Kidney epithelial cell (primary cell): Measurements from ENCODE around the gene SAMD11. TPM values are rescaled to one million over a fixed set of nuclear protein-coding genes. Genes with fewer than 3 reads are reported as not detected.
"Not testable (repeated sequence)": the region's sequence is repeated elsewhere in the genome, so short reads cannot be mapped to it uniquely, and the experiment has no call there.

ENCODE experiments used
- DNase-seq: peaks from one replicate; pipeline ENCODE4 v3.0.0-alpha.2; 2010; ENCODE audit warnings: low read depth
- H3K27me3 ChIP-seq: 2 replicates; pipeline ENCODE4 v1.6.0; 2011; ENCODE audit warnings: low read length; ENCODE audit not compliant: control insufficient read depth, insufficient read depth
- H3K36me3 ChIP-seq: 2 replicates; pipeline ENCODE4 v1.5.1; 2011; ENCODE audit warnings: low read length; ENCODE audit not compliant: control insufficient read depth, insufficient read depth
- H3K4me3 ChIP-seq: 2 replicates; pipeline ENCODE4 v1.5.1; 2011; ENCODE audit warnings: low read depth, mild to moderate bottlenecking, control low read depth, low read length
- total RNA-seq: library from RNA; depleted of rRNA; stranded (reverse); fragments of >200 nt; gene quantifications from 2 replicates; pipeline ENCODE4 v1.2.3, GENCODE V29; 2015
- TF ChIP-seq, protein P1 (sequence below): IDR thresholded peaks from 2 replicates; pipeline ENCODE4 v1.5.1; 2011; ENCODE audit warnings: mild to moderate bottlenecking, moderate library complexity, low read length, control low read depth, inconsistent platforms; ENCODE audit not compliant: insufficient read depth, poor library complexity, severe bottlenecking

Gene SAMD11, protein sequence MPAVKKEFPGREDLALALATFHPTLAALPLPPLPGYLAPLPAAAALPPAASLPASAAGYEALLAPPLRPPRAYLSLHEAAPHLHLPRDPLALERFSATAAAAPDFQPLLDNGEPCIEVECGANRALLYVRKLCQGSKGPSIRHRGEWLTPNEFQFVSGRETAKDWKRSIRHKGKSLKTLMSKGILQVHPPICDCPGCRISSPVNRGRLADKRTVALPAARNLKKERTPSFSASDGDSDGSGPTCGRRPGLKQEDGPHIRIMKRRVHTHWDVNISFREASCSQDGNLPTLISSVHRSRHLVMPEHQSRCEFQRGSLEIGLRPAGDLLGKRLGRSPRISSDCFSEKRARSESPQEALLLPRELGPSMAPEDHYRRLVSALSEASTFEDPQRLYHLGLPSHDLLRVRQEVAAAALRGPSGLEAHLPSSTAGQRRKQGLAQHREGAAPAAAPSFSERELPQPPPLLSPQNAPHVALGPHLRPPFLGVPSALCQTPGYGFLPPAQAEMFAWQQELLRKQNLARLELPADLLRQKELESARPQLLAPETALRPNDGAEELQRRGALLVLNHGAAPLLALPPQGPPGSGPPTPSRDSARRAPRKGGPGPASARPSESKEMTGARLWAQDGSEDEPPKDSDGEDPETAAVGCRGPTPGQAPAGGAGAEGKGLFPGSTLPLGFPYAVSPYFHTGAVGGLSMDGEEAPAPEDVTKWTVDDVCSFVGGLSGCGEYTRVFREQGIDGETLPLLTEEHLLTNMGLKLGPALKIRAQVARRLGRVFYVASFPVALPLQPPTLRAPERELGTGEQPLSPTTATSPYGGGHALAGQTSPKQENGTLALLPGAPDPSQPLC
- total RNA-seq: 2.3 TPM in 2 replicates

- TF ChIP-seq, protein P1, sequence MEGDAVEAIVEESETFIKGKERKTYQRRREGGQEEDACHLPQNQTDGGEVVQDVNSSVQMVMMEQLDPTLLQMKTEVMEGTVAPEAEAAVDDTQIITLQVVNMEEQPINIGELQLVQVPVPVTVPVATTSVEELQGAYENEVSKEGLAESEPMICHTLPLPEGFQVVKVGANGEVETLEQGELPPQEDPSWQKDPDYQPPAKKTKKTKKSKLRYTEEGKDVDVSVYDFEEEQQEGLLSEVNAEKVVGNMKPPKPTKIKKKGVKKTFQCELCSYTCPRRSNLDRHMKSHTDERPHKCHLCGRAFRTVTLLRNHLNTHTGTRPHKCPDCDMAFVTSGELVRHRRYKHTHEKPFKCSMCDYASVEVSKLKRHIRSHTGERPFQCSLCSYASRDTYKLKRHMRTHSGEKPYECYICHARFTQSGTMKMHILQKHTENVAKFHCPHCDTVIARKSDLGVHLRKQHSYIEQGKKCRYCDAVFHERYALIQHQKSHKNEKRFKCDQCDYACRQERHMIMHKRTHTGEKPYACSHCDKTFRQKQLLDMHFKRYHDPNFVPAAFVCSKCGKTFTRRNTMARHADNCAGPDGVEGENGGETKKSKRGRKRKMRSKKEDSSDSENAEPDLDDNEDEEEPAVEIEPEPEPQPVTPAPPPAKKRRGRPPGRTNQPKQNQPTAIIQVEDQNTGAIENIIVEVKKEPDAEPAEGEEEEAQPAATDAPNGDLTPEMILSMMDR: no peak
- no peak for DNase-seq
- Histone ChIP-seq H3K4me3 (peak within 1 kb of the TSS; percentile 41), H3K27me3 (peaks cover 82% of the 10 kb centered on the region), H3K36me3 (no peaks in the 10 kb centered on the region)
Observed at GRCh38 chr1:923131-923990, at the start of gene SAMD11. TSS of gene SAMD11 (plus strand) at chr1:923923. CDS start at chr1:924432, 509 bp downstream.

DNA sequence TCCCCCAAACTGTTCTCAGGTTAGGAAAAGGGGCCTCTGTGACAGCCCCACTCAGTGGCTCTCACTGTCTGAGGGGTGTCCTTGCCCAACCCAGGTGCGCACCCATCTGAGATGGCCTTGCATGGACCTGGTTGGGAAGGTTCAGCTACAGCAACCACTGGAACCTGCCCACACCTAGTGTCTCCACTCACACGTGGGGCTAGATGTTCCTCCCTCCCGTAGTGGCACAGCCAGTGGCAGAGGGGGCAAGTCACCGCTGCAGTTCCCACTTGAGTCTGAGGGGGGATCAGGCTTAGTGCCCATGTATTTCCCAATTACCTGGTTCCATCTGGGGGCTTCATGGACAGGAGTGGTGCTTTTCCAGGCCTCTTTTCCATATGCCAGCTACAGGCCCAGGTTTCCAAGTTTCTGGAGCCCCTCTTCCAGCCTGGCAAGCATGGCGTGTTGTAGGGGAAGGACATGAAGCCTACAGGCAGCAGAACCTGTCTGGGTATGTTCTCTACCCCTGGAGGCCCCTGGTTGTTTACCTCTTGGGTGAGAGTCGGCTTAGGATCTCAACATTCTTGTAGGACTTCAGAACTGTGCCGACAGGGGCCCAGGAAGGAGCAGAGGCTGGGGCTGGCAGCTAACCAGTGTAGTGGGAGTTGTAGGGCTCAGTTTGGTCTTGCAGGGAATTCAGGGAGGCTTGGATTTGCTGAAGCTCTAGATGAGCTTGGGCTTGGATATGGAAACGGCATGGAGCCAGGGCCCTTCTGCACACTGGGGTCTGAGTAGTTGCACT lies 47.1 kb upstream of the SAMD11 start:
- not testable (repeated sequence) for H3K27me3 ChIP-seq, H3K36me3 ChIP-seq, DNase-seq, H3K4me3 ChIP-seq

- not testable (repeated sequence) for H3K27me3 ChIP-seq, DNase-seq, H3K4me3 ChIP-seq, H3K36me3 ChIP-seq
Observed at GRCh38 chr1:877209-877986, 46.3 kb upstream of the SAMD11 start.

- H3K27me3 ChIP-seq, DNase-seq, H3K4me3 ChIP-seq, H3K36me3 ChIP-seq: not testable (repeated sequence)
Observed at GRCh38 chr1:880511-880910, 43.2 kb upstream of the SAMD11 start.

GRCh38 chr1:880915-881314 lies 42.8 kb upstream of the SAMD11 start:
- not testable (repeated sequence) for DNase-seq, H3K36me3 ChIP-seq, H3K27me3 ChIP-seq, H3K4me3 ChIP-seq

- H3K27me3 ChIP-seq: peaks cover 16% of the 10 kb centered on the region
Observed at GRCh38 chr1:886311-886710, 37.4 kb upstream of the SAMD11 start.

More at GRCh38 chr1:886311-886710, 37.4 kb upstream of the SAMD11 start:
- Histone ChIP-seq H3K4me3 (no peak overlapping the region), H3K36me3 (no peaks in the 10 kb centered on the region)
- TF ChIP-seq, protein P1: no peak
- no peak for DNase-seq
